HPDE6-E6E7 (cell line): ENCODE data around the gene CLTCL1.
"Not testable (repeated sequence)": the region's sequence is repeated elsewhere in the genome, so short reads cannot be mapped to it uniquely, and the experiment has no call there.

Source experiments
- DNase-seq: peaks from one replicate; pipeline ENCODE4 v3.0.0; 2011; ENCODE audit warnings: missing footprints; ENCODE audit errors: extremely low spot score

The CLTCL1 gene

GRCh38 chr22:19175602-19176174 is 115.8 kb downstream of the CLTCL1 start:
- no peak for DNase-seq

- no peak for DNase-seq
Observed at GRCh38 chr22:19175026-19175601, 116.4 kb downstream of the CLTCL1 start.

- DNase-seq: no peak
Observed at GRCh38 chr22:19174106-19175025, 117.2 kb downstream of the CLTCL1 start.

GRCh38 chr22:19173047-19174035 is 118.2 kb downstream of the CLTCL1 start:
- no peak for DNase-seq

GRCh38 chr22:19172213-19173046 is 119.1 kb downstream of the CLTCL1 start:
- no peak for DNase-seq

GRCh38 chr22:19169947-19170318 is 121.6 kb downstream of the CLTCL1 start:
- DNase-seq: no peak

GRCh38 chr22:19169002-19169946 is 122.2 kb downstream of the CLTCL1 start:
- no peak for DNase-seq

GRCh38 chr22:19168088-19168890 is 123.2 kb downstream of the CLTCL1 start:
- no peak for DNase-seq

GRCh38 chr22:19167106-19167869 is 124.2 kb downstream of the CLTCL1 start:
- no peak for DNase-seq

- DNase-seq: no peak
Observed at GRCh38 chr22:19166421-19166820, 125.1 kb downstream of the CLTCL1 start.

GRCh38 chr22:19164425-19164824 is 127.1 kb downstream of the CLTCL1 start:
- DNase-seq: no peak

- not testable (repeated sequence) for DNase-seq
Observed at GRCh38 chr22:19158649-19159048, 132.9 kb downstream of the CLTCL1 start.

- not testable (repeated sequence) for DNase-seq
Observed at GRCh38 chr22:19156109-19156508, 135.4 kb downstream of the CLTCL1 start.

- DNase-seq: no peak
Observed at GRCh38 chr22:19152942-19153883, 138.3 kb downstream of the CLTCL1 start.

- no peak for DNase-seq
Observed at GRCh38 chr22:19151329-19152191, 140.0 kb downstream of the CLTCL1 start.
